SK-N-MC (cell line): Measurements from ENCODE around the gene TMEM163.

Experiments used
- DNase-seq: peaks from one replicate; pipeline ENCODE4 v3.0.0-alpha.2; 2011; ENCODE audit warnings: low read depth, low spot score
- H3K27ac ChIP-seq: fragments of 200-600 bp; sonication (generic); 2 replicates; pipeline ENCODE4 v1.5.1; 2016; ENCODE audit warnings: mixed run types
- H3K36me3 ChIP-seq: fragments of 200-600 bp; sonication (generic); 2 replicates; pipeline ENCODE4 v1.6.1; 2017; ENCODE audit warnings: antibody characterized with exemption, low read length, mixed read lengths; ENCODE audit not compliant: insufficient read depth
- H3K4me3 ChIP-seq: fragments of 200-600 bp; sonication (generic); 2 replicates; pipeline ENCODE4 v1.5.1; 2016
- H3K9ac ChIP-seq: fragments of 200-600 bp; sonication (generic); 2 replicates; pipeline ENCODE4 v1.8.0; 2017; ENCODE audit warnings: mixed run types, mixed read lengths; ENCODE audit not compliant: insufficient read length
- H3K9me3 ChIP-seq: fragments of 200-600 bp; sonication (generic); 2 replicates; pipeline ENCODE4 v1.6.1; 2017; ENCODE audit warnings: low read depth, mild to moderate bottlenecking, antibody characterized with exemption, low read length, moderate library complexity, mixed read lengths
- EZH2 ChIP-seq: fragments of 200-600 bp; sonication (generic); IDR thresholded peaks from one replicate; pipeline ENCODE4 v1.6.1; 2017; ENCODE audit warnings: antibody characterized with exemption
- FOXP2 ChIP-seq: optimal IDR thresholded peaks from 2 replicates; pipeline ENCODE3; 2011; ENCODE audit warnings: mild to moderate bottlenecking, moderate library complexity; ENCODE audit not compliant: insufficient read depth; ENCODE audit errors: extremely low read length, control extremely low read depth
- POLR2AphosphoS5 ChIP-seq: IDR thresholded peaks from 2 replicates; pipeline ENCODE4 v1.6.1; 2012; ENCODE audit warnings: mild to moderate bottlenecking, low read depth, low read length, borderline replicate concordance

Gene TMEM163

GRCh38 chr2:134540990-134541389 is 177.8 kb downstream of the TMEM163 start:
- H3K4me3 ChIP-seq: no peak overlapping the region
- DNase-seq: no peak
- no peaks in the 10 kb centered on the region for H3K9me3 ChIP-seq
- TF ChIP-seq FOXP2 (no peak), EZH2 (no peak), POLR2AphosphoS5 (no peak)
- H3K27ac ChIP-seq: no peak overlapping the region
- no peaks in the 10 kb centered on the region for H3K36me3 ChIP-seq
- H3K9ac ChIP-seq: no peak overlapping the region

GRCh38 chr2:134539981-134540380 is 178.8 kb downstream of the TMEM163 start:
- Histone ChIP-seq H3K9ac (no peak overlapping the region), H3K27ac (no peak overlapping the region), H3K4me3 (no peak overlapping the region), H3K36me3 (no peaks in the 10 kb centered on the region), H3K9me3 (no peaks in the 10 kb centered on the region)
- TF ChIP-seq FOXP2 (no peak), EZH2 (no peak), POLR2AphosphoS5 (no peak)
- DNase-seq: no peak

DNA sequence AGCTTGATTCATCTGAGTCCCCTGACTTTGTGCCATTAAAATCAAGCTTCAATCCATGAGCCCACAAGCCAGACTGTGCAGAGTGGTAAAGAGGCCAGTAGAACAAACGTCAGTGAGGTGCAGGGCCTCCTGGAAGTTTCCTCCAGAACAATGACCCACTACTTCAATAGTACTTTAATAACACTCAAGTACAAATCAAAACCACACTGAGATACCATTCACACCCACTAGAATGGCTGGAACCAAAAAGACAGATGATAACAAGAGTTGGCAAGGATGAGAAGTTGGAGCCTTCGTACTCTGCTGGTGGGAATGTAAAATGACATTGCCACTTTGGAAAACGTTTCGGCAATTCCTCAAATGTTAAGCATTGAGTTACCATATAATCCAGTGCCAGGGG is 181.1 kb downstream of the TMEM163 start:
- H3K9me3 ChIP-seq: no peaks in the 10 kb centered on the region
- H3K4me3 ChIP-seq: no peak overlapping the region
- DNase-seq: no peak
- H3K27ac ChIP-seq: no peak overlapping the region
- H3K9ac ChIP-seq: no peak overlapping the region
- no peaks in the 10 kb centered on the region for H3K36me3 ChIP-seq
- no peak for TF ChIP-seq FOXP2
- TF ChIP-seq EZH2: no peak
- TF ChIP-seq POLR2AphosphoS5: no peak

GRCh38 chr2:134537121-134537520 is 181.7 kb downstream of the TMEM163 start:
- TF ChIP-seq FOXP2 (no peak), POLR2AphosphoS5 (no peak), EZH2 (no peak)
- no peak overlapping the region for H3K4me3 ChIP-seq
- H3K36me3 ChIP-seq: no peaks in the 10 kb centered on the region
- H3K27ac ChIP-seq: no peak overlapping the region
- no peak for DNase-seq
- H3K9me3 ChIP-seq: no peaks in the 10 kb centered on the region
- no peak overlapping the region for H3K9ac ChIP-seq

DNA sequence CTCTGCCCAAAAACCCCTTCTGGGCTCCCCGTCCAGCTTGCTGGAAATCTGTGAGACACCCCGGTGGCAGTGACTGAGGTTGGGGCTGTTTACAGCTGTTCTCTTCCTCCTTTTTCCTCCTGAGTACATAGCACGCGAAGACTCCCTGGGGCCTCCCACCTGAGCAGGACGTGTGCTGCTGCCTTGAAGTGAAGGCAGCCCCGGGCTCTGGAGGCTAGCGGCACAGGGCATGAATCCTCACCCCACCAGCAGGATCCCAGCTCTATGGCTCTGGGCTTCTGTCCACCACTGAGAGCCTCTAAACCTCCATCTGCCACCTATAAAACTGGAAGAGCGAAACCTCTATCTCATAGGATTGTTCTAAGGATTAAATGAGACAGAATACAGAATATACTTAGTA is 182.5 kb downstream of the TMEM163 start:
- Histone ChIP-seq H3K9me3 (no peaks in the 10 kb centered on the region), H3K27ac (no peak overlapping the region), H3K36me3 (no peaks in the 10 kb centered on the region), H3K9ac (no peak overlapping the region), H3K4me3 (no peak overlapping the region)
- TF ChIP-seq EZH2 (no peak), FOXP2 (no peak), POLR2AphosphoS5 (no peak)
- no peak for DNase-seq

- Histone ChIP-seq H3K27ac (no peak overlapping the region), H3K9ac (no peak overlapping the region), H3K9me3 (no peaks in the 10 kb centered on the region), H3K36me3 (no peaks in the 10 kb centered on the region), H3K4me3 (no peak overlapping the region)
- no peak for TF ChIP-seq POLR2AphosphoS5
- no peak for TF ChIP-seq FOXP2
- TF ChIP-seq EZH2: no peak
- DNase-seq: no peak
These were observed 186.3 kb downstream of the TMEM163 start for GRCh38 chr2:134532537-134532936.

DNA sequence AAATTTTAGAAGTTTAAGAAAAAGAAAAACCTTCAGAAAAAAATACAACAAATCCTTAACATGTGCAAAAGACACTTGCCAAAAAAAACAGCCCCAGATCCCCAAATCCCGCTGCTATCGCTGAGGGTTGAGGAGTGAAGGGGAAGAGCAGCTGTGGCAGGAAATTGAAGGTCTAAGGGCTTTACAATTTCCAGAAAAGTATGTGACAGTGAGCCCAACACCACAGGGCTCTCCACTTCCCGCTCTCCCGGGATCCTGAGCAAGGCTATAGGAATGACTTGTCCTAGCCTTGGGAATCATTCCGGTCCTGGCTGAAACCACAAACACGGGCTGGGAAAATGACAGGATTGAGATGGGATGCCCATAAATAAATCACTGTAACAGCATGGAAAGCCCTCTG is 191.4 kb downstream of the TMEM163 start:
- Histone ChIP-seq H3K4me3 (no peak overlapping the region), H3K9me3 (no peaks in the 10 kb centered on the region), H3K36me3 (no peaks in the 10 kb centered on the region), H3K9ac (no peak overlapping the region), H3K27ac (no peak overlapping the region)
- TF ChIP-seq EZH2: no peak
- TF ChIP-seq POLR2AphosphoS5: no peak
- TF ChIP-seq FOXP2: no peak
- DNase-seq: no peak

GRCh38 chr2:134522496-134523455 is 196.0 kb downstream of the TMEM163 start:
- Histone ChIP-seq H3K9ac (no peak overlapping the region), H3K9me3 (no peaks in the 10 kb centered on the region), H3K4me3 (no peak overlapping the region), H3K27ac (no peak overlapping the region), H3K36me3 (no peaks in the 10 kb centered on the region)
- no peak for DNase-seq
- TF ChIP-seq FOXP2 (no peak), POLR2AphosphoS5 (no peak), EZH2 (no peak)

DNA sequence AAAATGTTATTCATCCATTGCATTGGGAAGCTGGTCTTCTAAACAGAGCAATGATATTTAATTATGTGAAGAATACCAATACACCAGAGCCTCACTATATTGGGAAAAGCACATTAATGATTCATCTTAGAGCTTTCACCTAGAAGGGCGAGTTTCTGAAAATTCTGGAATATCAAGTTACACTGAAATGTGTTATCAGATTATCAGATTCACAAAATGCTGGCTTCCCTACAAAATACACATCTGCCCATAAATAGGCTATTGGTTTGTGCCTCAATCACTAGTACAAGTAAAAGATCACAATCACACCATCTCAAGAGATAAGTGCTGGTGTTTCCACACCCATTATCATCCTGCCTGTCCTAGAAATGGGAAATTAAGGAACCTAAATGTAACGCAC is 200.7 kb downstream of the TMEM163 start:
- H3K4me3 ChIP-seq: no peak overlapping the region
- no peak for DNase-seq
- H3K9ac ChIP-seq: no peak overlapping the region
- no peaks in the 10 kb centered on the region for H3K36me3 ChIP-seq
- TF ChIP-seq EZH2 (no peak), FOXP2 (no peak), POLR2AphosphoS5 (no peak)
- H3K27ac ChIP-seq: no peak overlapping the region
- no peaks in the 10 kb centered on the region for H3K9me3 ChIP-seq
